GOT3 (cell line): ENCODE measurements around the gene SPIN2B.

Experiments used
- DNase-seq: peaks from one replicate; lab custom pipeline; 2025; ENCODE audit warnings: mixed read lengths; lab: John Stamatoyannopoulos, UW

SPIN2B gene

DNA sequence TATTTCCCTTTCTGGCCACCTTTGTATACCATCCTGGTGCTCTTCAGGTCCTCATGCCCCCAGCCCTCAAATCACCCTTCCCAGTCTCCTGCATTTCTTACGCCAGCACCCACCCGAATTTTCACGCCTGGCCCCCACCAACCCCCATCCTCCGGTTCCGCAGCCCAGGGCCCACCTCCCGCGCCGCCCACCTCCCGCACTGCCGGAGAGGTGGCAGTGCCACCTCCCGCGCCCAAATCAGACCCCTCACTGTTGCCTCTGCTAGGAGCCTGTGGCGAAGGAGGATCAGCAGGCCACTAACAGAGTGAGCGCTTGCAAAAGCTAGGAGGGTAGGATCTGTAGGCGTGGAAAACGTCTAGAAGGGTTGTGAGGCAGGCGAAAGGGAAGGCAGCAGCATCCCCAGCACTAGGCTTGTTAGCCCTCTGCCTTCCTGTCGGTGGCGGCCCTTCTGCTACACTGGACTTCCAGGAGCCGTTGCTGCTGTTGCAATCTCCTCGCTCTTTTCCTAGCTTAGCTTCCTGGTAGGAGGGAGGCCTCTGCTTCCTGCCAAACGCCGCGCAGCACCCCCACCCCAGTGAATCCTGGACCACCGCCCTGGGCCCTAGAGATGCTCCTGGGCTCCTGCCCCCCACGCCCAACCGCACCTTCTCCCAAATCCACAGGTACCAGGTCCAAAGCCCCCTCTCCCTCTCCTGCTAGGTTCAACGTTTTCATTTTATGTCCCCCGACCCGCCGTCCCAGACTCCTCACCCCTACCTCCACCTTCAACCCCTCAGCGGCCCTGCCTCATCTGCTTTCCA is 51.0 kb downstream of the SPIN2B start:
- no peak for DNase-seq
